ENCODE data around the gene EIF2D.

Gene EIF2D

DNA sequence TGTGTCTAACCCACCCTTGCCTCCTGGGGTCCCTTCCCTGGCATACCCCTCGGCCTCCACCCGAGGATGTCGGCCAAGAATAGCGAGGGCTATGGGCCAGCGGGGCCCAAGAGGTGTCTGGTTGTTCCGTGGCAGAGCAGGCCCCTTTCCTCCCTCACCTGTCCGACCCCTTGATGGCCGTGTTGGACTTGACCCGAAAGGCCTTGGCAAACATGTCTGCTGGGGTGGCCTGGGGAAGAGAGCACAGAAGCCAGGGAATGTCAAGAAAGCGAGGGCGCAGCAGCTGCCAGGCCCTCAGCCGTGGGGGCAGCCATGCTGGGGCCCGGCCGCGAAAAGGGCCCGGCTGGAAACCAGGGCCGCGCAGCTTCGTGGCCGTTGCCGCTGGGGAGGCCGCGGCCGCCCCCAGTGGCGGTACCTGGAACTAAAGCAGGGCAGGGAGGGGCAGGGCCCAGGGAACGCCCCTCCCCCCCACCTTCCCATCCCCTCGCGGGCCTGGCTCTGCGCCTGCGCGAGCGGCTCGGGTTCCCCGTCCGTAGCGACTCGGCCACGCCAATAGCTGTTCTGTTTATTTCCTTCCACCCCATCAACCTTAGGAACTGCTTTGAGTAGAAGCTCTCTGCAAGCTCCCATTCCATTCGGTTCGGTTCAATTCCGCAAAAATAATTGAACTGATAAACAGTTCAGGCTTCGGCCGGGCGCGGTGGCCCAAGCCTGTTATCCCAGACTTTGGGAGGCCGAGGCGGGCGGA, at the start of gene EIF2D:
EIF2D (minus strand) TSS at position 337 of the 748 bp plus-strand sequence; CDS start at position 214, 123 bp downstream.
- peaks cover 6 to 8% of the 10 kb centered on the region in 2 donors for H3K4me1 ChIP-seq (ENCODE audit: control insufficient read depth in 1 of 2, insufficient read depth in 2 of 2, low read length in 2 of 2)
- H3K27me3 ChIP-seq (ENCODE audit: control insufficient read depth in 1 of 2, insufficient read depth in 2 of 2, low read length in 2 of 2): no peaks in the 10 kb centered on the region
- peak within 1 kb of the TSS; percentile 92 to 100 for H3K4me3 ChIP-seq (ENCODE audit: low read depth in 1 of 2, low read length in 2 of 2)
- no peaks in the 10 kb centered on the region for H3K9me3 ChIP-seq (ENCODE audit: control insufficient read depth in 1 of 2, low read length in 2 of 2)
- H3K36me3 ChIP-seq (ENCODE audit: control insufficient read depth in 1 of 2, insufficient read depth in 2 of 2, low read length in 2 of 2): peaks cover 0 to 14% of the 10 kb centered on the region in 2 donors
- H3K9ac ChIP-seq (ENCODE audit: low read depth in 1 of 2, low read length in 2 of 2): peak within 1 kb of the TSS; percentile 86 to 94
- H3K27ac ChIP-seq (ENCODE audit: low read depth, low read length): peak within 1 kb of the TSS; percentile 87

DNA sequence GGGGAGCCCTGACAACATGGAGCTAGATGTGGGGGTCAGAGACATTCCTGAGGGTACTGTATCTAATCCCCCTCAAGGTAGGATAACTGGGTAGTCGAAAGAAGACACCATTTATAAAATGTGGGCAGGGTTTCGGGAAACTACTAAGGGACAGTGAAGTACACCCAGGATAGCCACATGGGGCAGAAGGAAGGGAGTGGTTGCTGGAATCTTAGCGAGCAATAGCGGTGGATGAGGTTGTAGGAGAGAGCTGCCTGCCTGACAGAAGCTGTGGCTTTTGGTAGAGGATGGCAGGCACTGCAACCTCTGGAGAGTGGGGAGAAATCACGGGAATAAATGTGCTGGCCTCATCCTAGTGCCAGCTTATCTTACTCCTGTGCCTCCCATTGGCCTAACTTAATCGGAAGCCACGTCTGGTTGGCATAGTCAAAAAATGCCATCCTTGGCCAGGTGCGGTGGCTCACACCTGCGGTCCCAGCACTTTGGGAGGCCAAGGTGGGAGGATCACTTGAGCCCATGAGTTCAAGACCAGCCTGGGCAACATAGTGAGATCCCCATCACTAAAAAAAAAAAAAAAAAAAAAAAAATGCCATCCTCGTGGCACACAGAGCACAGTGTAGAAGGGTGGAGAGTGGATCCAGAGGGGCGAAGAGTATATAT, 49.0 kb upstream of the EIF2D start:
- H3K9ac ChIP-seq (ENCODE audit: low read depth in 1 of 2, low read length in 2 of 2): no peak overlapping the region
- H3K36me3 ChIP-seq (ENCODE audit: control insufficient read depth in 1 of 2, insufficient read depth in 2 of 2, low read length in 2 of 2): no peaks in the 10 kb centered on the region
- no peaks in the 10 kb centered on the region for H3K9me3 ChIP-seq (ENCODE audit: control insufficient read depth in 1 of 2, low read length in 2 of 2)
- H3K27me3 ChIP-seq (ENCODE audit: control insufficient read depth in 1 of 2, insufficient read depth in 2 of 2, low read length in 2 of 2): no peaks in the 10 kb centered on the region
- no peak overlapping the region for H3K27ac ChIP-seq (ENCODE audit: low read depth, low read length)
- H3K4me1 ChIP-seq (ENCODE audit: control insufficient read depth in 1 of 2, insufficient read depth in 2 of 2, low read length in 2 of 2): peaks cover 39 to 44% of the 10 kb centered on the region in 2 donors
- no peak overlapping the region for H3K4me3 ChIP-seq (ENCODE audit: low read depth in 1 of 2, low read length in 2 of 2)

DNA sequence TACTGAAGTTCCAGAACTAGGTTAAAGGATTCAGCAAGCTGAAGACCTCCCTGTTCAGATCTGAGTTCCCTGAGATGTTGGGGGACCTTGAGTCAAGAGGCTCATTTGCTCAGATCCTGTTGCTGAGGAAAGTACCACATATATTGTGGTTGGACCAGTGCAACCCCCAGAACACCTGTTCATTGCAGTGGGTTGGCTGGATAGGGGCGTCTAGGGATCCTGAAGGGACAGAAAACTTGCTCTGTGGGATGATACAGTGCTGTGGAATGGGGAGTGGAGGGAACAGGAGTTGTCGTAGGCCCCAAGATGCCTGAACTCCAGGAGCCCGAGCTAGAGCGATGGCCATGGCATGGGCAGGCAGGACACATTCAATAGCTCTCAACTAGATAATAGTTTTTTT, 47.9 kb upstream of the EIF2D start:
- Histone ChIP-seq H3K27me3 (ENCODE audit: control insufficient read depth in 1 of 2, insufficient read depth in 2 of 2, low read length in 2 of 2) (no peaks in the 10 kb centered on the region), H3K4me3 (ENCODE audit: low read depth in 1 of 2, low read length in 2 of 2) (no peak overlapping the region), H3K36me3 (ENCODE audit: control insufficient read depth in 1 of 2, insufficient read depth in 2 of 2, low read length in 2 of 2) (no peaks in the 10 kb centered on the region), H3K9ac (ENCODE audit: low read depth in 1 of 2, low read length in 2 of 2) (no peak overlapping the region), H3K4me1 (ENCODE audit: control insufficient read depth in 1 of 2, insufficient read depth in 2 of 2, low read length in 2 of 2) (peaks cover 36 to 39% of the 10 kb centered on the region in 2 donors), H3K27ac (ENCODE audit: low read depth, low read length) (no peak overlapping the region), H3K9me3 (ENCODE audit: control insufficient read depth in 1 of 2, low read length in 2 of 2) (no peaks in the 10 kb centered on the region)

GRCh38 chr1:206658981-206659273, 46.7 kb upstream of the EIF2D start:
- Histone ChIP-seq H3K27me3 (ENCODE audit: control insufficient read depth in 1 of 2, insufficient read depth in 2 of 2, low read length in 2 of 2) (no peaks in the 10 kb centered on the region), H3K9me3 (ENCODE audit: control insufficient read depth in 1 of 2, low read length in 2 of 2) (no peaks in the 10 kb centered on the region), H3K36me3 (ENCODE audit: control insufficient read depth in 1 of 2, insufficient read depth in 2 of 2, low read length in 2 of 2) (no peaks in the 10 kb centered on the region), H3K4me1 (ENCODE audit: control insufficient read depth in 1 of 2, insufficient read depth in 2 of 2, low read length in 2 of 2) (peaks cover 30 to 31% of the 10 kb centered on the region in 2 donors), H3K27ac (ENCODE audit: low read depth, low read length) (no peak overlapping the region), H3K4me3 (ENCODE audit: low read depth in 1 of 2, low read length in 2 of 2) (peak overlapping the region in 1 of 2 donors; percentile 33), H3K9ac (ENCODE audit: low read depth in 1 of 2, low read length in 2 of 2) (peak overlapping the region in 1 of 2 donors; percentile 38)

DNA sequence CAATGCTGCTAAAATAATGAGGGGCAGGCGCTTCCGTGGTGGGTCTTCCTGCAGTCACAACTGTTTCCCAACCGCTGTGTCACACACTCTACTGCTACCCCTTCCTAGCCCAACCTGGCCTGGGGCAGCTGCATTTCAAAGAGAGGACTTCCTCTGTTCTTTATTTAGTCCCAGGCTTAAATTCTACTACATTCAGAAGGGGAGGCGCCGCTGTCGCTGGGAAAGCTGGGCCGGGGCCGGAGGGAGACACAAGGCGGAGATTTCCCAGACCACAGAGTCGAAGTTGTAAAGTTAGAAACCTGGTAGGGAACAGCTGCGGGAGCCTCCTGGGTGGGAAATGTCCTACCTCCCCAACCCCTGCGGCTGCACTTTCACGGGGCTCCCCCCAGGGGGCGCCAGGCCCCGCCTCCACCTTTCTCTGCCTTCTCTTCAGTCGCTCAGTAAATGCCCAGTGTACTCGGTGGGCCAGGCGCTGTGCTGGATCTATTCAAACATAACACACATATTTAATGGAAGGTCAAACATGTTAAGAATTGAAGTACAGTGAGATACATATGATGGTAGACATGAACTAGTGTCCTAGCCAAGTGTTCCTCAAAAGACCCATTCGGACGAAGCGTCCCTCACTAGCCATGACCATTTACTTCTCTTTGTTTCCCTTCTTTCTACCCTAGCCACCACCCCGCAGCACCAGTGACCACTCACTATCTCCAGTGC, 46.2 kb upstream of the EIF2D start:
- no peaks in the 10 kb centered on the region for H3K9me3 ChIP-seq (ENCODE audit: control insufficient read depth in 1 of 2, low read length in 2 of 2)
- H3K4me1 ChIP-seq (ENCODE audit: control insufficient read depth in 1 of 2, insufficient read depth in 2 of 2, low read length in 2 of 2): peaks cover 25 to 31% of the 10 kb centered on the region in 2 donors
- no peak overlapping the region for H3K9ac ChIP-seq (ENCODE audit: low read depth in 1 of 2, low read length in 2 of 2)
- no peaks in the 10 kb centered on the region for H3K36me3 ChIP-seq (ENCODE audit: control insufficient read depth in 1 of 2, insufficient read depth in 2 of 2, low read length in 2 of 2)
- H3K4me3 ChIP-seq (ENCODE audit: low read depth in 1 of 2, low read length in 2 of 2): peak overlapping the region in 1 of 2 donors; percentile 19
- no peak overlapping the region for H3K27ac ChIP-seq (ENCODE audit: low read depth, low read length)
- no peaks in the 10 kb centered on the region for H3K27me3 ChIP-seq (ENCODE audit: control insufficient read depth in 1 of 2, insufficient read depth in 2 of 2, low read length in 2 of 2)

GRCh38 chr1:206657751-206658150, 45.5 kb upstream of the EIF2D start:
- Histone ChIP-seq H3K9ac (ENCODE audit: low read depth in 1 of 2, low read length in 2 of 2) (no peak overlapping the region), H3K4me1 (ENCODE audit: control insufficient read depth in 1 of 2, insufficient read depth in 2 of 2, low read length in 2 of 2) (peaks cover 24 to 31% of the 10 kb centered on the region in 2 donors), H3K27ac (ENCODE audit: low read depth, low read length) (no peak overlapping the region), H3K9me3 (ENCODE audit: control insufficient read depth in 1 of 2, low read length in 2 of 2) (no peaks in the 10 kb centered on the region), H3K4me3 (ENCODE audit: low read depth in 1 of 2, low read length in 2 of 2) (no peak overlapping the region), H3K27me3 (ENCODE audit: control insufficient read depth in 1 of 2, insufficient read depth in 2 of 2, low read length in 2 of 2) (no peaks in the 10 kb centered on the region), H3K36me3 (ENCODE audit: control insufficient read depth in 1 of 2, insufficient read depth in 2 of 2, low read length in 2 of 2) (no peaks in the 10 kb centered on the region)

DNA sequence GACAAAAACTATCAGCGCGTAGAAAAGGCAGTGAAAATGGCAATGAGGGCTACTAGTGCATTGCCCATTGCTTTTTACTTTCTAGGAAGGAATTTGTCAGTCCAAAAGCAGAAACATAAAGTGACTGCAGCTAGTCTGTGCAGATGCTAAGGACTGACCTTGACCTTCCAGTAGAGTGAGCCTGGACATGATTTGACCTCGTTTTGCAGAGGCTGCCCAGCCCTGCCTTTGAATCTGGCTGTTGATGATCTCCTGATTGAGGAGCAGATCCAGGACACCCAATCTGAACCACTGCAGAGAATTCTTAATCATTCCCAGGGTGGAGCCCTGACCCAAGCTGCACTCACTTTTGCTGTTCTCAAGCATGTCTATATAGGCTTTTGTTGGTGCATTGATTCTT, 44.7 kb upstream of the EIF2D start:
- H3K36me3 ChIP-seq (ENCODE audit: control insufficient read depth in 1 of 2, insufficient read depth in 2 of 2, low read length in 2 of 2): no peaks in the 10 kb centered on the region
- H3K9ac ChIP-seq (ENCODE audit: low read depth in 1 of 2, low read length in 2 of 2): no peak overlapping the region
- no peaks in the 10 kb centered on the region for H3K9me3 ChIP-seq (ENCODE audit: control insufficient read depth in 1 of 2, low read length in 2 of 2)
- peaks cover 24 to 31% of the 10 kb centered on the region in 2 donors for H3K4me1 ChIP-seq (ENCODE audit: control insufficient read depth in 1 of 2, insufficient read depth in 2 of 2, low read length in 2 of 2)
- no peaks in the 10 kb centered on the region for H3K27me3 ChIP-seq (ENCODE audit: control insufficient read depth in 1 of 2, insufficient read depth in 2 of 2, low read length in 2 of 2)
- H3K27ac ChIP-seq (ENCODE audit: low read depth, low read length): no peak overlapping the region
- H3K4me3 ChIP-seq (ENCODE audit: low read depth in 1 of 2, low read length in 2 of 2): no peak overlapping the region

DNA sequence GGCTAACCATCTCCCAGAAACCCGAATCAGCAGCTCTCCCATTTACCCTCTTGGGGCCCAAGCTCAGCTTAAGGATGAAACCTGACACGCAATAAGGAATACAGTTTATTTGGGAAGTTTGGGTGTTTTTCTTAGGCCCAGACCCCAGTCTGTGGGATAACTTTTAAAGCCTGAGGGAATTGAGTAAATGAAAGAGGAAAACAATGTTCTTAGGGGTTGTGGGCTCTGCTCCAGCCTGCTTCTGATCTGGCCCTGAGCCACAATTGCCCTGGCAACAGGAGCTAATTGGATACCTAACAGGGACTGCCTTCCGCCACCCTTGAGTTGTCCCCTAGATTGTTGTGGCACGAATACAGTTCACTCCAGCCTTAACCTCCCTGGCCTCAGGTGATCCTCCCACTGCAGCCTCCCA, 43.2 kb upstream of the EIF2D start:
- H3K36me3 ChIP-seq (ENCODE audit: control insufficient read depth in 1 of 2, insufficient read depth in 2 of 2, low read length in 2 of 2): no peaks in the 10 kb centered on the region
- H3K4me1 ChIP-seq (ENCODE audit: control insufficient read depth in 1 of 2, insufficient read depth in 2 of 2, low read length in 2 of 2): peaks cover 24 to 31% of the 10 kb centered on the region in 2 donors
- no peak overlapping the region for H3K4me3 ChIP-seq (ENCODE audit: low read depth in 1 of 2, low read length in 2 of 2)
- no peak overlapping the region for H3K27ac ChIP-seq (ENCODE audit: low read depth, low read length)
- no peaks in the 10 kb centered on the region for H3K27me3 ChIP-seq (ENCODE audit: control insufficient read depth in 1 of 2, insufficient read depth in 2 of 2, low read length in 2 of 2)
- no peaks in the 10 kb centered on the region for H3K9me3 ChIP-seq (ENCODE audit: control insufficient read depth in 1 of 2, low read length in 2 of 2)
- no peak overlapping the region for H3K9ac ChIP-seq (ENCODE audit: low read depth in 1 of 2, low read length in 2 of 2)

GRCh38 chr1:206654828-206655227, 42.6 kb upstream of the EIF2D start:
- no peak overlapping the region for H3K27ac ChIP-seq (ENCODE audit: low read depth, low read length)
- H3K9ac ChIP-seq (ENCODE audit: low read depth in 1 of 2, low read length in 2 of 2): no peak overlapping the region
- no peaks in the 10 kb centered on the region for H3K27me3 ChIP-seq (ENCODE audit: control insufficient read depth in 1 of 2, insufficient read depth in 2 of 2, low read length in 2 of 2)
- H3K36me3 ChIP-seq (ENCODE audit: control insufficient read depth in 1 of 2, insufficient read depth in 2 of 2, low read length in 2 of 2): no peaks in the 10 kb centered on the region
- H3K4me1 ChIP-seq (ENCODE audit: control insufficient read depth in 1 of 2, insufficient read depth in 2 of 2, low read length in 2 of 2): peaks cover 18 to 26% of the 10 kb centered on the region in 2 donors
- no peak overlapping the region for H3K4me3 ChIP-seq (ENCODE audit: low read depth in 1 of 2, low read length in 2 of 2)
- no peaks in the 10 kb centered on the region for H3K9me3 ChIP-seq (ENCODE audit: control insufficient read depth in 1 of 2, low read length in 2 of 2)

Data from duodenal mucosa (tissue), 2 donors.